ENCODE results near the gene GAREM1. TPM values are rescaled to one million over a fixed set of nuclear protein-coding genes. Genes with fewer than 3 reads are reported as not detected.

The GAREM1 gene
- polyA plus RNA-seq, 1 experiment, result 0.37 TPM

- CTCF ChIA-PET, result interaction anchor here (1.3 kb wide), 2 partner anchors 8 to 12 kb away, joined by 5 read pairs; no protein-coding TSS in a partner anchor
- H3K4me3 ChIP-seq (ENCODE audit: low read depth, low read length), result no peak overlapping the region
- POLR2A ChIA-PET, result no interaction called here
Observed at GRCh38 chr18:32249147-32249929, 221.3 kb downstream of the GAREM1 start.

GRCh38 chr18:32244881-32245280 lies 225.8 kb downstream of the GAREM1 start:
- no peak for DNase-seq (ENCODE audit: low read depth)
- ChIA-PET CTCF (no interaction called here), POLR2A (no interaction called here)
- no peak for TF ChIP-seq CTCF (IDR thresholded peaks at IDR 0.05; ENCODE audit: insufficient read depth, low read depth, low read length)
- no peaks in the 10 kb centered on the region for H3K27me3 ChIP-seq (ENCODE audit: control insufficient read depth, insufficient read depth, low read length)
- no peak overlapping the region for H3K4me3 ChIP-seq (ENCODE audit: low read depth, low read length)
- H3K36me3 ChIP-seq (ENCODE audit: control insufficient read depth, insufficient read depth, low read length), result no peaks in the 10 kb centered on the region

More at GRCh38 chr18:32249147-32249929, 221.3 kb downstream of the GAREM1 start:
- no peaks in the 10 kb centered on the region for H3K27me3 ChIP-seq (ENCODE audit: control insufficient read depth, insufficient read depth, low read length)
- no peak for TF ChIP-seq CTCF (IDR thresholded peaks at IDR 0.05; ENCODE audit: insufficient read depth, low read depth, low read length)
- no peaks in the 10 kb centered on the region for H3K36me3 ChIP-seq (ENCODE audit: control insufficient read depth, insufficient read depth, low read length)
- no peak for DNase-seq (ENCODE audit: low read depth)

GRCh38 chr18:32243358-32243757 lies 227.3 kb downstream of the GAREM1 start:
- no peak for TF ChIP-seq CTCF (IDR thresholded peaks at IDR 0.05; ENCODE audit: insufficient read depth, low read depth, low read length)
- Histone ChIP-seq H3K36me3 (ENCODE audit: control insufficient read depth, insufficient read depth, low read length) (no peaks in the 10 kb centered on the region), H3K4me3 (ENCODE audit: low read depth, low read length) (no peak overlapping the region), H3K27me3 (ENCODE audit: control insufficient read depth, insufficient read depth, low read length) (no peaks in the 10 kb centered on the region)
- ChIA-PET POLR2A (no interaction called here), CTCF (no interaction called here)
- no peak for DNase-seq (ENCODE audit: low read depth)

DNA sequence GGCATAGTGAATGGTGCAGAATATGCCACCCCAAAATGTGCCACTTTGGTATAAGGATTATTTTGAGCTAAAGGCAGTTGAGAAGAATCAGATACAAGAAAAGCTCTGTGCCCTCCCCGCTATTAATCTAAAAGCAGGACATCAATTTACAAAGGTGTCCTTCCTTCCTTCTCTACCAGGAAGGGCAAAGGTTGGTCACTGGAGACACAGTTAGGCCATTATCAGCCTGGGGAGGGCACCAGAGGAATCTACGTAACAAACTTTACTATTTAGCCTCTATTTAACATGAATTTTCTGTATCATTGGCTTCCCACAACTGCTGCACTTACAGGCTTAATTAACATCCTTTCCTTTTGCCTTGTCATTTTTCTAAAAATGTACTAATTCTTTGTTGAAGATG lies 228.3 kb downstream of the GAREM1 start:
- DNase-seq (ENCODE audit: low read depth), result no peak
- H3K36me3 ChIP-seq (ENCODE audit: control insufficient read depth, insufficient read depth, low read length), result no peaks in the 10 kb centered on the region
- no peak overlapping the region for H3K4me3 ChIP-seq (ENCODE audit: low read depth, low read length)
- no peaks in the 10 kb centered on the region for H3K27me3 ChIP-seq (ENCODE audit: control insufficient read depth, insufficient read depth, low read length)
- POLR2A ChIA-PET, result no interaction called here
- CTCF ChIA-PET, result interaction anchor here (0.9 kb wide), 1 partner anchor 130 kb away, joined by 3 read pairs; no protein-coding TSS in a partner anchor
- no peak for TF ChIP-seq CTCF (IDR thresholded peaks at IDR 0.05; ENCODE audit: insufficient read depth, low read depth, low read length)

GRCh38 chr18:32238635-32239268 lies 231.9 kb downstream of the GAREM1 start:
- Histone ChIP-seq H3K4me3 (ENCODE audit: low read depth, low read length) (no peak overlapping the region), H3K36me3 (ENCODE audit: control insufficient read depth, insufficient read depth, low read length) (no peaks in the 10 kb centered on the region), H3K27me3 (ENCODE audit: control insufficient read depth, insufficient read depth, low read length) (no peaks in the 10 kb centered on the region)
- POLR2A ChIA-PET, result no interaction called here
- no peak for DNase-seq (ENCODE audit: low read depth)
- no peak for TF ChIP-seq CTCF (IDR thresholded peaks at IDR 0.05; ENCODE audit: insufficient read depth, low read depth, low read length)
- CTCF ChIA-PET, result interaction anchor here (1.4 to 1.5 kb wide), 2 partner anchors 11 to 33 kb away, joined by 3 to 5 read pairs; no protein-coding TSS in a partner anchor

Measured in BJ (cell line).